GM12875 (cell line): ENCODE data around the gene HS3ST3A1.

Source experiments
- H3K4me3 ChIP-seq: one replicate; pipeline ENCODE4 v1.5.1; 2011; ENCODE audit warnings: low read depth, low read length, control low read depth
- CTCF ChIP-seq: IDR thresholded peaks from 2 replicates; pipeline ENCODE4 v1.5.1; 2011; ENCODE audit warnings: low read depth, mild to moderate bottlenecking, control low read depth, inconsistent platforms, low read length, moderate library complexity, borderline replicate concordance; ENCODE audit not compliant: insufficient read depth

HS3ST3A1 gene

GRCh38 chr17:13546851-13547250, 54.9 kb downstream of the HS3ST3A1 start:
- no peak overlapping the region for H3K4me3 ChIP-seq
- TF ChIP-seq CTCF: no peak

GRCh38 chr17:13545941-13546340, 55.8 kb downstream of the HS3ST3A1 start:
- TF ChIP-seq CTCF: no peak
- H3K4me3 ChIP-seq: no peak overlapping the region

GRCh38 chr17:13544765-13545164, 57.0 kb downstream of the HS3ST3A1 start:
- no peak overlapping the region for H3K4me3 ChIP-seq
- no peak for TF ChIP-seq CTCF

- no peak for TF ChIP-seq CTCF
- no peak overlapping the region for H3K4me3 ChIP-seq
Measured at GRCh38 chr17:13544292-13544691, 57.4 kb downstream of the HS3ST3A1 start.

GRCh38 chr17:13542636-13543035, 59.1 kb downstream of the HS3ST3A1 start:
- TF ChIP-seq CTCF: no peak
- H3K4me3 ChIP-seq: no peak overlapping the region

- H3K4me3 ChIP-seq: no peak overlapping the region
- no peak for TF ChIP-seq CTCF
Measured at GRCh38 chr17:13541032-13541480, 60.7 kb downstream of the HS3ST3A1 start.

GRCh38 chr17:13540546-13540945, 61.2 kb downstream of the HS3ST3A1 start:
- no peak for TF ChIP-seq CTCF
- H3K4me3 ChIP-seq: no peak overlapping the region
